Measurements from ENCODE around the gene GRK5.

The GRK5 gene

DNA sequence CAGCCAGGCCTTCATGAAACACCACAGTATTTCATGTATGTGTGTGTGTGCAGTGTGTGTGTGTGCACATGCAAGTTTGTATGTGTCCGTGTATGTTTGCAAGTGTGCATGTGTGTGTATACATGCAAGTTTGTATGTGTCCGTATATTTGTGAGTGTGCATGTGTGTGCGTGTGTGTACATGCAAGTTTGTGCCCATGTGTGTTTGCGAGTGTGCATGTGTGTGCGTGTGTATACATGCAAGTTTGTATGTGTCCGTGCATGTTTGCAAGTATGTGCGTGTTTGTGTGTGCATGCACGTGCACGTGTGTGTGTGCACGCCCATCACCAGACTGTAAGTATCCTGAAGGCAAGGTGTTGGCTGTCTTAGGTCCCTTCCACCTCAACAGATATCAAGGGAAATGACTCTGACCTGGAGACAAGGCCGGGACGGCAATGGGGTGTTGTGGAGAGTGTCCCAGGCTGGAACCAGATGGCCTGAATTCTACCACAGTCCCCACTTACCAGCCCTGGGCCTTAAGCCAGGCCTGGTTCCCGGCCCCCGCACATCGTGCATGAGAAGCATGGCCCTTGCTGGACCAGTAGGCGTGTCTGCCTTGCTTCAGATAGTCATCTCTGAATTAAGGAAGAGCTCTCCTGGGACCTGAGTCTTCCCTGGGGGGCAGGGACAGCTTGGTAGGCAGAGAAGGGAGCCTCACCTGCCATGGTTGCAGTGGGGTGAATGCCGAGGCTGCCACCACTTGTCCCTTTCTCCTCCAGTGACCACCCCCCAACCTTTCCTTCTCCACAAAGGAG is 140.0 kb downstream of the GRK5 start:
- no peak for FAIRE-seq

DNA sequence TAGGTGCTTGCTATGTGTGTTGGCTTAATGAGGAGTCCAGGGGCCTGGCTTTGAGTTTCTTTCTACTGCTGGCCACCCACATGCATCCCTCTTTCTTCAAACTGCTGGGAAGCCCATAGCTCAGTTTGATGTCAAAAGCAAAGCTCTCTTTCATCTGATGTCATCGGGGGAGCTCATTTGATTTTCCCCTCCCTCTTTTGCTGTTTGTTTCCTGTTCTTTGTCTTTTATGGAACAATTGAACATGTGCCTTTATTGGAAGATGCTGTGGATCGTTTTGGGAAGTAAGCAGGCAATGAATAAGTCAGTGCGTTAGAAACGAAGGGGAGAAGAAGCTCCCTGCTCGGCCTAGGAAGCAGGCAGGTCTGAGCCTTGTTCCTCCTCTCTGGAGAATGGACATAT is 140.7 kb downstream of the GRK5 start:
- no peak for FAIRE-seq

DNA sequence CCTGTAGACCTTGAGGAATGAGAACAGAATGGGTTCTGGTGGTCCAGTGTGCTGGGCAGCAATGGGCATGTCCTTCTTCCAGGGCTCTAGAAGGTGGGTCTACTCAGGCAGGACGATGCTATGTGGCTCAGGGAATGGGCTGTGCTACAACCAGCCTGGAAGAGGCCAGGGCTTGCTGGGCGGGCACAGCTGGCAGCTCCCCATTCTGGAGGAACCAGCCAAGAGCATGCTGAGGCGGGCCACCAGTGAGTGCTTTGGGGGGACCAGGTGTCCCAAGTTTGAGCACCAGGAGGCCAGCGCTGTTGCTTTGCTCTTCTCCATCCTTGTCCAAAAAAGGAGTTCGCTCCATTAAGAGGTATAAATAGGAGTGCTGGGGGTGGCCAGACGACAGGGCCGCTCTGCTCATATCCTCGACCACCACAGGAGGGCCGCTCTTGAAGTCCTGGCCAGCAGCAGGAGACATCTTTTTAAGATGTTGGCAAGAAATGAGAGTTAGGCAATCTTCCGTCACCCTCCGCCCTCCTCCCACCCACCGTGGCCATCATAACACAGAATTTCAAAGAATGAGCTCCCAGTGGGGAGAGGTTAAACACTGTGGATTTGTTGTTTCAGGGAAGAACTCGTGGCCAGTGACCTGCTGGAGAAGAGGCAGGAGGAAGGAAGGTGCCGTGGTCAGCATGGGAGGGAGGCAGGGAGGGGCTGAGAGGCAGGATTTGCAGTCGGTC is 141.3 kb downstream of the GRK5 start:
- no peak for FAIRE-seq

DNA sequence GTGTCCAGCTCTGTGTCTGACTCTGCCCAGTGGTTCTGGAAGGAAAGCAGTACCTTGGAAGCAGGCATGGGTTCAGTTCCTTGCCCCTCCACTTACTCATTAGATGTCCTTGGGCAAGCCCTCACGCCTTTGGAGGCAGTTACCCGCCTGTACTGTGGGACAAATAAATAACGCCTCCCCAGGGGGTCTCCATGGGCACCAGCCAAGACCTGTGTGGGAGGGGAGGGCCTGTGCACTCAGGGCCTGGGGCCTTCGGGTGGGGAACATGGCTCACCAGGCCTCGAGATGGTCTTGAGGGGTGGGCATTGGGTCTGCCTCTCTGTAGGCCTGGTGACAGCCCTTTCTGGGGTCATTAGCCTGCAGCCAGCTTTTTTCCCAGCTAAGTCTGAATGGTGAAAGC is 142.0 kb downstream of the GRK5 start:
- FAIRE-seq = no peak

DNA sequence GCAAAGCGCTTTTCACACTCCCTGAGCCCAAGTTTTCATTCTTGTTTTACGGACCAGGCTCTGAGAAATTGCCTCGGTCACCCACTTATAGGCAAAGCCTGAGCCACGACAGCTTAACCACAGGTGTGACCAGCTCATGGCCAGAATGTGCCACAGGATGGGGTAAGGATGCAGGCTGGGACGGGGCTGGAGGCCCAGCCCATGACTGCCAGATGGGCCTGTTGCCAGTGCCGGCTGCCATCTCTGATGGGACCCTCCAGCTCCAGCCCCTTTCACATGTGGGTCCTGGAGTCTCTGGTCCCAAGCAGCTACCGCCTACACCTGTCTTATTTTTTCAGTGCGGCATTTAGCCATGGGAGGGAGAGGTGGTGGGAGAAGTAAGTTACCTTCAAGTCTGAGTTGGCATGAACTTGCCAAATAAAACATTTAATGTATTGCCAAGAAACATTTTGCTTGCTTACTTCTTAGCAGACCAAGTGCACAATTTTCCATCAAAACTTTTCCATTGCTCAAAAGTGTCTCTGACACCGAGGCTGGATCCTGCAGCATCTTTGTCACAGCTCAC is 142.6 kb downstream of the GRK5 start:
- no peak for FAIRE-seq

DNA sequence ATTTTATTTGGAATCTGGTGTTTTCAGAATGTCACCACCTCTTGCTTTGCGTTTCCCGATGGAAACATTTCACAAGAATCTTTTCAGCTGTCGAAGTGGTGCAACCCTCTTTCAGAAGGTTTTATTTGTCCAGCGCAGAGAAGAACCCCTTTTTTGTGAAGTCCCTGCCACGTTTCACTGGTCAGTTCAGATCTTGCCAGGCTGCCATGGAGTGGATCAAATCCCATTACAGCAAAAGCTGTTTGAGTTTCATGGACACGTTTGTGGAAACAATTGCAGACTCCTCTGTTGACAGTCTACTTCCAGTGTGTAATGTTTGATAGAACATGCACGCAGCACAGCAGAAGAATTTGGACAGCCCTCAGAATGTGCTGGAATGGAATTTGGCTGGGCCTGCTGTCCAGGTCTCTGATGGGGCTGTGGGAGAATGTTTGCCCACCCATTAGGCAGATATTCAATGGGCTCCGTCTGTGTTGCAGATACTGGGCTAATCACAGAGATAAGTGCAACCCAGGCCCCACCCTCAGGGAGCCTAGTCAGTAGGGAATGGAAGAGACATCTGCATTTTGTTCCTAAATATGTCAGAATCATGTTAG is 143.2 kb downstream of the GRK5 start:
- no peak for FAIRE-seq

DNA sequence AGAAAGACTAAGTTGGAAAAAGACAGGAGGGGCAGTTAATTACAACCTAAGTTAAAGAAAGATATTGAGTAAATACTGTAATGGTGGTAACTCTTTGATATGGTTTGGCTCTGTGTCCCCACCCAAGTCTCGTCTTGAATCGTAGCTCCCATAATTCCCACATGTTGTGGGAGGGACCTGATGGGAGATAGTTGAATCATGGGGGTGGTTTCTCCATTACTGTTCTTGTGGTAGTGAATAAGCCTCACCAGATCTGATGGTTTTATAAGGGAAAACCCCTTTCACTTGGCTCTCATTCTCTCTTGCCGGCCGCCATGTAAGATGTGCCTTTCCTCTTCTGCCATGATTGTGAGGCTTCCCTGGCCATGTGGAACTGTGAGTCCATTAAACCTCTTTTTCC is 143.8 kb downstream of the GRK5 start:
- no peak for FAIRE-seq

DNA sequence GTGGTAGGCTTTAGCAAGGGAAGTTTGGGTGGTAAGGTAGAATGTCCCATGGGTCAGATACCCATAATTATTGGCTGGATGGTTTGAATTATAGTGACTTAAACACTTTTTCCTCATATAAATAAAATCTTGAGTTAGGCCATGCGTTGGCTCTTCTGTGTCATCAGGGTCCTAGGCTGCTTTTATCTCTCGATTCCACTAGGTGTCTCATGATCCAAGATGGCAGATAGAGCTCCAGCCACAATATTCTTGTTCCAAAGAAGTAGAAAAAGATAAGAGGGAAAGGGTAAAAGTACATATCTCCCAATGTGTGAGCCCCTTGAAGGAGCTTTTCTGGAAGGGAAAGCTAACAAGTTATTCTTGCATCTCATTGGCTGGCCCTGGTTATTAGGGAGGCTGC is 144.7 kb downstream of the GRK5 start:
- FAIRE-seq = no peak

DNA sequence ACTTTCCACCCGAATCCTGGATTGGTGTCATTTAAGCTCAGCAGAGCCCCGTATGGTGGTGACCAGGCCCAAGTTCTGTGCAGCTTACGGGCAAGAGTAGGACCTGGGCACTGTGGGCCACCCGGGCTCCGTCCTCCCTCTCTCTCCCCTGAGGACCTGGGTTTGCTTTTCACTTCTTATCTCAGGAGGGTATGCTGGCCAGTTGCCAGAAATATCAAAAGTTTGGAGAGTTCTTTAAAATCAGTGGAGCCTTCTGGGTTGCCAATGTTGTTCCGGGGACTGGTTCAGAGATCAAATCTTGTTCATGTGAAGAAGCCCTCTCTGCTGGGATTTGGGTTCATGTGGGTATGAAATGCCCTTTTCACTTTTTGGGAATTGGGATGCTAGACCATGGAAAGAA is 145.4 kb downstream of the GRK5 start:
- FAIRE-seq = no peak

DNA sequence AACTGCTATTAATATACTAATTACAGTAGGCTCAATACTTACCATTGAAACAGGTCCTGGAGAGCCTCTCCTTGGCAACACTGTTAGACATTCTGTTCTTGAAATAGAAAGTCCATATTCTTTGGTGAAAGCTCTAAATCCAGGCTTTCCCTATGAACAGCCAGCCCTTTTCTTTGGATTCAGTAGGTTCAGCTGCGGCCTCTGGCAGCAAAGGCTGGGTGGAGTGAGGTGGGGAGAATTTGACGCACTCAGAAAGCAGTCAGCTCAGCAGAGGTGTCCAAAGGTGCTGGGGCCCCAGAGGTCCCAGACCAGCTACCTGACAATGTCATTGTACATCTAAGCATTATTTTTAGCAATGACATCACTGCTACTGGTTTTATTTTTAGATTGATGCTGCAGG is 146.1 kb downstream of the GRK5 start:
- FAIRE-seq = no peak

DNA sequence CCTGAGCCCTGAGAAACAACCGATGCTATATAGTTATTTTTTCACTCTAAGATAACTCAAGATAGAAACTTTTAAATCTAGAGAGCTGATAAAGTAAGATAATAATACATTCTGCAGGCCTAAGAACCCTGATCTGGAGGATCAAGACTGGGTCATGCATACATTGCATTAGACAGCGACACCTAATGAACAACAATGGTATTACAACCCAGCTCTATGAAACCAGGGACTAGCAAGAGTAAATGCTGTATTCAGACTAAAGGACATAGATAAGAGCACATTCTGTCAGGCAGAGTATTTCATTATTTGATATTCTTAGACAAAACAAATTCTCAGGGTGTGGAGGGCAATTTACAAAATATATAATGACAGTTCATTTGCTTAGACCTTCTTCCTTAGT is 148.6 kb downstream of the GRK5 start:
- no peak for FAIRE-seq

DNA sequence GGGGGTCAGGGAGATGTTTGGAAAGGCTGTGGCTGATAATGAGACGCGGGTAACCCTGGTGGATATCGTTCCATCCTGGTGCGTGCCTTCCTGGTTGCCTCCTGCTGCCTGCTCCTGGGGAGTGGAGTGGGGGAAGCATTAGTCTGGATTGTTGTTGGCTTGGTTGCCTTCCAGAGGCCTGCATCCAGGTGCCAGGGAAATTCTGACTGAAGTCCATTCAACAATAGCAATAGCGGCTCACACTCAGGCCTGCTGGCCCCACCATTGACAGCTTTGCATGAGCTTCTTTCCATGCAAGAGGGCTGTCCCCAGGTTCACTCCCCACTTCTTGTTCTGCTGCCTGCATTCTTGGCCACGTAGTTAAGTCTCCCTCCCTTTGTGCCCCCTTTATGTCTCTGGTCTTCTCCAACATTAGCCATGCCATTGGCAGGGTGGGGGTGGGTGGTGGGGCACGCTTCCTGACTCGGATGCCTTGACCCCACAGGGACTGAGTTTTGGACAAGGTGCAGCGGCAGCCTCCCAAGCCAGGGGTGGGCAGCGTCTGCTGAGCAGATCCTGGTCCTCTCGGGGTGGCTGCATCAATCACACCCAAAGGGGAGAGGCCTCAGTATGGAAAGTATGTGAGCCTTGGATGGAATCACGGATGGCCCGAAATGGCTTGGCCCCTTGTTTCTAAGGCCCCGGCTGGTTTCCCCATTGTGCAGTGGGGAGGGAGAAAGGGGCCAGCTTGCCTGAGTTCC is 150.2 kb downstream of the GRK5 start:
- FAIRE-seq = no peak

DNA sequence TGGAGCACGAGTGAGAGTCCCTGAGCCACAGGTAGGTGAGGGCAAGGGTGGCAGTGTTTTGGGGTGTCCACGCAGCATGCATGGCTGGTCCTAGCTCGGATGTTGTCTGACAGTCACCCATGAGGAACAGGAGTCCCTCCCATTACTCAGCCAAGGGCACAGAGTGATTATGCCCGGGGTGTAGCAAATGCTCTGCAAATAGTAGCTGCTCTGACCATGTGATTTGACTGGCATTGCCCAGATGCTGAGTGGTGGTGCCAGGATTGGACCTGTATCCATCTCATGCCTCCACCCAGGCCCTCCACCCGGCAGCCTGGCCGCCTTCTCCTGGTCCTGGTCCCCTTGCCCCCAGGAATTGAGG is 150.8 kb downstream of the GRK5 start:
- FAIRE-seq = no peak

DNA sequence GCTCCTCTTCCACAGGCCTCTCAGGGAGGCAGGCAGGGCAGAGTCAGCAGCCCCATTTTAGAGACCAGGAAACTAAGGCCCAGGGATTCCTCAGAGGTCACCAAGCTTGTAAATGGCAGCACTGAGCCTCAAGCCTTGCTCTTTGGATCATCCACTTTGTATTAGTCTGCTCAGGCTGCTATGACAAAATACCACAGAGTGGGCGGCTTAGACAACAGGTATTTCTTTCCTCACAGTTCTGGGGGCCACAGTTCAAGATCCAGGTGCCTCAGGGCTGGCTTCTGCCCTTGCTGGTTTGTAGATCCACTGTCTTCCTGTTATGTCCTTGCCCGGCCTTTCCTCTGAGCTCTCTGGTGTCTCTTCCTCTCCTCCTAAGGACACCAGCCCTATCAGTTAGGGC is 151.2 kb downstream of the GRK5 start:
- FAIRE-seq = no peak

DNA sequence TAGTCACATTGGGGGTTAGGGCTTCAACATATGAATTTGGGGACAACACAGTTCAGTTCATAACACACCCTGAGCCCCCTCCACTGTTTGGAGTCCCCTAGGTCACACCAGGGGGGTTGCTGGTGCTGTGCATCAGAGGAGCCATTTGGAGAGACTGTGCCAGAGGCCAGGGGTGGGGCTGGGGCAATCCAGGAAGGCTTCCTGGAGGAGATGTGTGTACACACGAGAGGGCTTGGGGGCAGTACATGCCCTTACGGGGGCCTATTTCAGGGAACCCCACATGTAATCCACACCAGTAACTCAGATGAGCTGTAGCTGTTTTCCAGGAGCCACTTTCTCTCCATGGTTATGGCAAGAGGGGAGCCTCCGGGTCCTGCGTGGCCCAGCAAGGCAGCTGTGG is 151.7 kb downstream of the GRK5 start:
- no peak for FAIRE-seq

DNA sequence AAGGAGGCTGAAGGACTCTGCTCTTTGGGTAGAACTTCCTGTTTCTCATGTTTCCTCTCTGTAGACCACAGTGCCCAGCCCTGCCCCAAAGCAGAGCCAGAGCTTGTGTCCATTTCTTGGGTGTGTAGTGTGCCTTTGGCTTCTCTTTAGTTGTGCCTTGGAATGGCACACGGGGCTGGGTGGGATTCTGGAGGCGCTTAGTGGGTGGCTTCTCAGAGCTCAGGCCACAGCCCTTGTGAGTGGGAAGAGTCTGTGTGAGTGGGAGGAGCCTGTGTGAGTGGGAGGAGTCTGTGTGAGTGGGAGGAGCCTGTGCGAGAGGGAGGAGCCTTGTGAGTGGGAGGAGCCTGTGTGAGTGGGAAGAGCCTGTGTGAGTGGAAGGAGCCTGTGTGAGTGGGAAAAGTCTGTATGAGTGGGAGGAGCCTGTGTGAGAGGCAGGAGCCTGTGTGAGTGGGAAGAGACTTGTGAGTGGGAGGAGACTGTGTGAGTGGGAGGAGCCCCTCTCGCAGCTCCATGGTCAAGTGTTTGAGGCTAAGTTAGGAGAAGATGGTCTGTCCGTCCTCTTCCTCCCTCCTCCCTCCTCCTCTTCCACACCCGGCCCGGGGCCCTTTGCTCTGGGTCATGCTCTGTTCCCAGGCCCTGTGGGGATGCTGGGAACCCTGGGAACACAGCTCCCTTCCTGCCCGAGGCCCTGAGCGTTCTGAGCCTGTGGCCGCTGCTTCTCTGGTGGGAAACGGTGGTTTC is 153.0 kb downstream of the GRK5 start:
- no peak for FAIRE-seq

DNA sequence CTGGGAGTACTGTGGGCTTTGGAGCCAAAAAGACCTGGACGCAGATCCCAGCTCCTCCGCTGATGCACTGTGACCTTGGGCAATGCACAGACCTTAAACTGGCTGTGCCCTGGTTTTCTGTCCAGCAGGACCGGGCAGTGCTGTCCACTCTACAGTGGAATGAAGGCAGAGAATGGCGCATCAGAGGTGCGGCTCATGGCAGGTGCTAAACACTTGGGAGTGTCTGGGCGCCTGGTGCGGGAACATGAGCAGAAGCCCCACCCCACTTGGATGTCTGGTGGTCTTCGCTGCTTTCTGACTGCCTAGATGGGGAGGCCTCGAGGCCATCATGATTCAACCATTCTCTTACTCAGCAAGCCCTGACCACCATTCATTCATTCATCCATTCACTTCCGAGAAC is 153.7 kb downstream of the GRK5 start:
- no peak for FAIRE-seq

DNA sequence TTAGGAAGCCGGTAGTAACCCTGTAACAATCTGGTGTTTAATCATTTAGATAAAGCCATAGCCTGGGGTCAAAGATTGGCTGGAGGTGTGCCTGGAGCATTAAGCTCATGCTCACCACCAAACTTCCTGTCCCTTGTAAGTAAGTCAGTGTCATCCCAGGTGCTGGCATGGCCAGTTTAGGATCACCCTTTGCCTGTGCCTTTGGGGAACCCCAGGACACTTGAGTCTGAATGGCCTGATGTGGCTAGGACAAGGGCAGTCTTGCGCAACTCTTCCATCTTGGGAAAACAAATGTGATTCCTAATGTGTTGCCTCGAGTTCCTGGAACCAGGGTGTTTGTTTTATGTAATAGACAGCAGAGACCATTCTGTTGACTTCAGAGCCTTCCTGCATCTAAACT is 154.8 kb downstream of the GRK5 start:
- no peak for FAIRE-seq

DNA sequence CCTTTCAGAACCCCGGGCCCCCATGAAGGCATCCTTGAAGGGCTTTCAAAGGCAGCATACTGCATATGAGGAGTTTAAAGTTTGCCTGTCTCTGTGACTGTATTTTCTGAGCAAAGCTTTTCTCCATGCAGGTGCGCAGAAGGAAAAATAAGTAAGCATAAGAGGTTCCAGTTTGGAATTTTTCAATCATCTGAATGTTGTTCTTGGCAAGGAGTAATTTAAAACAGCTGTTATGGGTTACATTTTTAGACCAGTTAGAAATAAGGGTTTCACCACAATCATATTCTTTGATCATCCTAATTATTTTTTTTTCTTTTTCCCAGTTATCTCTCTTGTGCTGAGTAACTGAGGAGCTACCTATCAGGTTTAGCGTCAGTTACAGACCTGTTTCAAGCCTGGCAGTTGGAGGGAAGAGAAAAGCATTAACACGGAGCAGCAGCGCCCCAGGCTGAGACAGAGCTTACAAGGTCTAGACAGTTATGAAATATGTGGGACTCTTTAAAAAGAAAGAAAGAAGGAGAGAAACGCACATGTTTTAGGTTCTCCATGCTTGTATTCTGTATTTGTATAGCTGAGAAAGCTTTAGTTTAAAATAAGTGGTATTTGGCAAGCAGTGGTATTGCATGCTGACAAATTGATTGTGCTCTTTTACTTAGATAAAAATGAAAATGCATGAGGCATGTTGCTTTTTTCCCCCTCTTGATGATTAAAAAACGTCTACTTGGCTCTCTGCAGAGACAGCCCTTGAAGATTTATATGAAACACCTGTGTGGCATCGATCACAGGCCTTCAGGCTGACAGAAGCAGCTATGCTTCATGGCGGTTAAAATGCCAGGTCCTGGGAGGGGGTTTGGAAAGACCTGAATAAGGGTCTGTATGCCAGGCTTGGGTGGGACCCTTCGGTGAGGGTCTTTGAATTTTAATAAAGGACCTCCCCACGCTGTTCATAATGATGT is 157.6 kb downstream of the GRK5 start:
- no peak for FAIRE-seq

DNA sequence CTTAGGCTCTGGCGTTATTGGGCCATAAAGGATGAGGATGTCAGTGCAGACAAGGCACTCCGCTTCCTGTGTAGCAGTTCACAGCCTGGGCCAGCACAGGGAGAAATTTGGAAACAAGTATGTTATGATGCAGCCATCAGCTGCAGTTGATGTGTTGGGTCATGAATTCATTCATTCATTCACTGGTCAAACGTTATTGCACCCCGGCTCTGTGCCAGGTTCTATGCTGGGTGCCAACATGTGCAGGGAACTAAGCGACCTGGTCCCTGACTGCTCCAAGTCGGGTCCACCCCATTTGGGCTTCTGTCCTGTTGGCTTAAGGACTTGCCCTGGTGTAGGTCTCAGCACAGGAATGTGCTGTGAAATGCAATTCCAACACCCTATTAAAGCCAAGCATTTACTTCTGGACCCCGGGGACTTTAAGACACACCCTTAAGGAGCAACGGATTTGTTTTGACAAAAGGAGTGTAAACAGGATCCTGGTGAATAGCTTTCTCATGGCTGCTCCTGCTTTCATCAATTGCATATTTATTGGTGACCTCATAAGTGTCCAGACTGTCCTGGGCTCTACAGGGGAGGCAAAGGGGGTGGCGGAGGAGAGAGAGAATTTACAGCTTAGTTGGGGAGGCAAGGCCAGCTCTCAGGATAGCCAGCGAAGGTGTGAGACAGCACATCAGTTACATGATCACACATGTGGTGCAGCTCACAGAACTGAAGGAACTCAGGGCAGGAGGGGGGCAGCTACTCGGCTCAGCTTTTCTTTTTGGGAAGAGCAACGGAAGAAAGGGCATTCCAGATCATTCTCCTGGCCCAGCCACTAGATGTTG is 158.6 kb downstream of the GRK5 start:
- FAIRE-seq = no peak

Measured in islet of Langerhans (tissue), 1 donor.